Mucosa of rectum (tissue), 2 donors: ENCODE measurements around the gene SMCHD1.
"Not testable (repeated sequence)": the region's sequence is repeated elsewhere in the genome, so short reads cannot be mapped to it uniquely, and the experiment has no call there.

Experiments
- H3K27ac ChIP-seq, 2 donors: one replicate each; pipeline ENCODE4 v1.7.0; 2013; ENCODE audit warnings: inconsistent platforms in 2 of 2, low read depth in 2 of 2, low read length in 2 of 2
- H3K27me3 ChIP-seq, 2 donors: one replicate each; pipeline ENCODE4 v1.7.0; 2013; ENCODE audit warnings: low read length in 2 of 2; ENCODE audit not compliant: control insufficient read depth in 2 of 2, insufficient read depth in 2 of 2
- H3K36me3 ChIP-seq, 2 donors: one replicate each; pipeline ENCODE4 v1.7.0; 2013; ENCODE audit warnings: low read length in 2 of 2; ENCODE audit not compliant: control insufficient read depth in 2 of 2, insufficient read depth in 2 of 2
- H3K4me1 ChIP-seq, 2 donors: one replicate each; pipeline ENCODE4 v1.7.0; 2013; ENCODE audit warnings: low read length in 2 of 2, mild to moderate bottlenecking in 1 of 2; ENCODE audit not compliant: control insufficient read depth in 2 of 2, insufficient read depth in 2 of 2
- H3K4me3 ChIP-seq, 2 donors: one replicate each; pipeline ENCODE4 v1.7.0; 2013; ENCODE audit warnings: low read length in 2 of 2
- H3K9ac ChIP-seq, 2 donors: one replicate each; pipeline ENCODE4 v1.7.0; 2013; ENCODE audit warnings: low read length in 2 of 2, low read depth in 1 of 2, mild to moderate bottlenecking in 1 of 2
- H3K9me3 ChIP-seq, 2 donors: one replicate each; pipeline ENCODE4 v1.7.0; 2013; ENCODE audit warnings: low read length in 2 of 2; ENCODE audit not compliant: control insufficient read depth in 2 of 2
- donor health status: healthy.
- donor health status: Normal muscosa, but diverticular disease.

Gene SMCHD1

GRCh38 chr18:2805970-2806943, 150.7 kb downstream of the SMCHD1 start:
- H3K9ac ChIP-seq = no peak overlapping the region
- H3K4me3 ChIP-seq = no peak overlapping the region
- H3K27ac ChIP-seq = no peak overlapping the region
- peaks cover 7 to 31% of the 10 kb centered on the region in 2 donors for H3K36me3 ChIP-seq
- no peaks in the 10 kb centered on the region for H3K4me1 ChIP-seq
- H3K9me3 ChIP-seq = no peaks in the 10 kb centered on the region
- H3K27me3 ChIP-seq = no peaks in the 10 kb centered on the region

- H3K9ac ChIP-seq, H3K27ac ChIP-seq: not testable (repeated sequence)
Measured at GRCh38 chr18:2808640-2809039, 153.1 kb downstream of the SMCHD1 start.

GRCh38 chr18:2809666-2810183, 154.2 kb downstream of the SMCHD1 start:
- H3K4me1 ChIP-seq, H3K9ac ChIP-seq, H3K36me3 ChIP-seq, H3K27me3 ChIP-seq, H3K27ac ChIP-seq, H3K9me3 ChIP-seq, H3K4me3 ChIP-seq: not testable (repeated sequence)

More at GRCh38 chr18:2808640-2809039, 153.1 kb downstream of the SMCHD1 start:
- not testable (repeated sequence) for H3K4me1 ChIP-seq, H3K27me3 ChIP-seq, H3K9me3 ChIP-seq, H3K4me3 ChIP-seq
- peaks cover 2 to 18% of the 10 kb centered on the region in 2 donors for H3K36me3 ChIP-seq

GRCh38 chr18:2811416-2811815, 155.9 kb downstream of the SMCHD1 start:
- H3K9ac ChIP-seq = no peak overlapping the region
- no peaks in the 10 kb centered on the region for H3K4me1 ChIP-seq
- H3K4me3 ChIP-seq = no peak overlapping the region
- H3K9me3 ChIP-seq = peaks cover 0 to 4% of the 10 kb centered on the region in 2 donors
- no peaks in the 10 kb centered on the region for H3K27me3 ChIP-seq
- H3K27ac ChIP-seq = no peak overlapping the region
- no peaks in the 10 kb centered on the region for H3K36me3 ChIP-seq

- H3K4me3 ChIP-seq = no peak overlapping the region
- H3K9me3 ChIP-seq = peaks cover 0 to 4% of the 10 kb centered on the region in 2 donors
- no peaks in the 10 kb centered on the region for H3K27me3 ChIP-seq
- no peak overlapping the region for H3K9ac ChIP-seq
- H3K27ac ChIP-seq = no peak overlapping the region
- H3K36me3 ChIP-seq = no peaks in the 10 kb centered on the region
- H3K4me1 ChIP-seq = no peaks in the 10 kb centered on the region
Measured at GRCh38 chr18:2814928-2815327, 159.4 kb downstream of the SMCHD1 start.

- no peaks in the 10 kb centered on the region for H3K9me3 ChIP-seq
- no peaks in the 10 kb centered on the region for H3K27me3 ChIP-seq
- H3K4me1 ChIP-seq = no peaks in the 10 kb centered on the region
- no peak overlapping the region for H3K4me3 ChIP-seq
- H3K27ac ChIP-seq = no peak overlapping the region
- no peaks in the 10 kb centered on the region for H3K36me3 ChIP-seq
- H3K9ac ChIP-seq = no peak overlapping the region
Measured at GRCh38 chr18:2818281-2818680, 162.8 kb downstream of the SMCHD1 start.

GRCh38 chr18:2821695-2822094, 166.2 kb downstream of the SMCHD1 start:
- Histone ChIP-seq H3K36me3 (no peaks in the 10 kb centered on the region), H3K9ac (no peak overlapping the region), H3K4me3 (no peak overlapping the region), H3K4me1 (no peaks in the 10 kb centered on the region), H3K9me3 (no peaks in the 10 kb centered on the region), H3K27me3 (no peaks in the 10 kb centered on the region), H3K27ac (no peak overlapping the region)

- Histone ChIP-seq H3K27ac (no peak overlapping the region), H3K9ac (no peak overlapping the region), H3K9me3 (no peaks in the 10 kb centered on the region), H3K27me3 (no peaks in the 10 kb centered on the region), H3K36me3 (no peaks in the 10 kb centered on the region), H3K4me3 (no peak overlapping the region), H3K4me1 (no peaks in the 10 kb centered on the region)
Measured at GRCh38 chr18:2822213-2822921, 166.8 kb downstream of the SMCHD1 start.

GRCh38 chr18:2823202-2823601, 167.7 kb downstream of the SMCHD1 start:
- no peak overlapping the region for H3K4me3 ChIP-seq

GRCh38 chr18:2823966-2824365, 168.4 kb downstream of the SMCHD1 start:
- H3K27me3 ChIP-seq = no peaks in the 10 kb centered on the region
- no peak overlapping the region for H3K27ac ChIP-seq
- no peaks in the 10 kb centered on the region for H3K4me1 ChIP-seq
- H3K9me3 ChIP-seq = no peaks in the 10 kb centered on the region
- H3K4me3 ChIP-seq = no peak overlapping the region
- no peak overlapping the region for H3K9ac ChIP-seq
- H3K36me3 ChIP-seq = no peaks in the 10 kb centered on the region

More at GRCh38 chr18:2823202-2823601, 167.7 kb downstream of the SMCHD1 start:
- Histone ChIP-seq H3K9me3 (no peaks in the 10 kb centered on the region), H3K9ac (no peak overlapping the region), H3K27me3 (no peaks in the 10 kb centered on the region), H3K27ac (no peak overlapping the region), H3K36me3 (no peaks in the 10 kb centered on the region), H3K4me1 (no peaks in the 10 kb centered on the region)
